ENCODE measurements around the gene NOTCH3. TPM values are rescaled to one million over a fixed set of nuclear protein-coding genes. Genes with fewer than 3 reads are reported as not detected.
A peak's percentile ranks its signal among the peaks of the same experiment; 100 is the strongest.

The NOTCH3 gene
- total RNA-seq, 2 donors from 2014 or later = 289 to 448 TPM

DNA sequence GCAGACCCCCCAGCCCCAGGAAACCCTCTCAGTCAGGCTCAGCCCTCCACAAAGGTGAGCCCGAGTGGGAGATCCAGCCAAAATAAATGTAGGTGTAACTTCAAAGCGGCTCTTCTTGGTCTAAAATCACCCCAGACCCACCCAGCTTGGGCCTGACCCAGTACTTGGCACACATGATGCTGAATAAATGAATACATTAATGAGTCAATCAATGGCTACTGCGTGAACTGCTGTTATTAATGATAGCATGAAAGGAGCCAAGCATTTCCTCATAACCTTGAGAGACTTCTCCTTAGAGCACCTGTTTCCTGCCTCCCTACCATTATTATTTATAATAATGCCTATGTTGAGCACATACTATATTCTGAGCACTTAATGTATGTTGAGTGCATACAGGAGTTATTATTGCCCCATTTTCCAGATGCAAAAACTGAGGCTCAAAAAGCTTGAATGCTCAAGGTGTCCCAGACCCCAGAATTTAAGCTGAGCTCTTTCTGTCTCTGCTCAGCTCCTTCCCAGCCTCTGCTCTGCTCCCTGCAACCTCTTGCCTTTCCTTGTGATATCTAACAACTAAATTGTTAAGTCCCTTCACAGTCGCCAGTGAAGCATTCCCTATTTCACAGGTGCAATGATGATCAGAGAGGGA is 4.3 kb downstream of the NOTCH3 start:
- TF ChIP-seq, protein P1, sequence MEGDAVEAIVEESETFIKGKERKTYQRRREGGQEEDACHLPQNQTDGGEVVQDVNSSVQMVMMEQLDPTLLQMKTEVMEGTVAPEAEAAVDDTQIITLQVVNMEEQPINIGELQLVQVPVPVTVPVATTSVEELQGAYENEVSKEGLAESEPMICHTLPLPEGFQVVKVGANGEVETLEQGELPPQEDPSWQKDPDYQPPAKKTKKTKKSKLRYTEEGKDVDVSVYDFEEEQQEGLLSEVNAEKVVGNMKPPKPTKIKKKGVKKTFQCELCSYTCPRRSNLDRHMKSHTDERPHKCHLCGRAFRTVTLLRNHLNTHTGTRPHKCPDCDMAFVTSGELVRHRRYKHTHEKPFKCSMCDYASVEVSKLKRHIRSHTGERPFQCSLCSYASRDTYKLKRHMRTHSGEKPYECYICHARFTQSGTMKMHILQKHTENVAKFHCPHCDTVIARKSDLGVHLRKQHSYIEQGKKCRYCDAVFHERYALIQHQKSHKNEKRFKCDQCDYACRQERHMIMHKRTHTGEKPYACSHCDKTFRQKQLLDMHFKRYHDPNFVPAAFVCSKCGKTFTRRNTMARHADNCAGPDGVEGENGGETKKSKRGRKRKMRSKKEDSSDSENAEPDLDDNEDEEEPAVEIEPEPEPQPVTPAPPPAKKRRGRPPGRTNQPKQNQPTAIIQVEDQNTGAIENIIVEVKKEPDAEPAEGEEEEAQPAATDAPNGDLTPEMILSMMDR (IDR thresholded peaks at IDR 0.05) = no peak
- ATAC-seq (ENCODE audit: insufficient number of reproducible peaks, low FRiP score, low read depth) (no peak), DNase-seq (ENCODE audit: low spot score) (no peak)
- H3K36me3 ChIP-seq = peaks cover 25% of the 10 kb centered on the region
- H3K9me3 ChIP-seq = no peaks in the 10 kb centered on the region
- H3K4me1 ChIP-seq (ENCODE audit: control insufficient read depth in 1 of 2, low read depth in 2 of 2) = peaks cover 18 to 47% of the 10 kb centered on the region in 2 donors
- H3K27me3 ChIP-seq (replicated peaks; ENCODE audit: insufficient read depth) = no peaks in the 10 kb centered on the region
- H3K27ac ChIP-seq = peak overlapping the region; percentile 84 to 91
- H3K4me3 ChIP-seq = peak overlapping the region; percentile 73

DNA sequence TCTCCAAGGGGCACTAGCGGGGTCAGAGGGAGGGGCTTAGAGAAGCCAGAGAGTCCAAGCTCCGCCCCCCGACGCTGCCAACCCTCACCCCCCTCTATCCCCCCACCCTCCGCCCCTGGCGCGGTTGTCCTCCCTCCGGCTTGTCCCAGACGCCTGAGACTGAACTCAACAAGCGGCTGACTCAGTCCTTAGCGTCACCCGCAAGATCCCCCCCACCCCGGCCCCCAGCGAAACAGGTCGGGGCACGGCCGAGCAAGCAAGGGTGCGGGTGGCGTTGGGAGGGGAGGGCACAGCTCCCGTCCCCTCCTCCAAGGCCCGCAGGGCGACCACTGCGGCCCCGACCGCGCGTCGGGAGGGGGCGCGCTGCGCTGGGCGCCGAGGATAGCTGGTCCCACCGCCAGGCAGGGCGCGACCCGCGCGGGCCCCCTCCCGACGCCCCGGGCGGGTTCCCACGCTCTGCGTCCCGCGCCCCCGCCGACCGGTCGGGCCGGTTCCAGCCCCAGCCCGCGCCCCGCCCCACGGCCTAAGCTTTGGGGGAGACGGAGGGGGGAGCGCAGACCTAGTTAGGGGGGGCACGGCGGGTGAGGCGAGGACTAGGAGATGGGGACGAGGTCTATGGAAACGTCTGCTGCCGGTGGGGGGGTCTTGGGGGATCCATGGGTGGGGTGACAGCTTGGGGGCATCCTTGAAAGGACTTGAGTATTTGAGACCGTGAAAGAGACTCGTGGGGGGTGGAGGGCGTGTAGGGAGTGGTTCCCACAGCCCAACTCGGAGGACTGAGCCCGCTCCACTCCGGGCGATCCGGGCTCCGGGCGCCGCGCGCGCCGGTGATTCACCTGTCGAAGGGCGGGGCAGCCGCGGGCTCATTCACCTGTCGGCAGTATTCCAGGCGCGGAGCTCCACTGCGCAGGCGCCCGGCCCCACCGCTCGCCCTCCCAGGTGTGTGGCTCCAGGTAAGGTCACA is 5.1 kb downstream of the NOTCH3 start:
- no peaks in the 10 kb centered on the region for H3K9me3 ChIP-seq
- peaks cover 18 to 47% of the 10 kb centered on the region in 2 donors for H3K4me1 ChIP-seq (ENCODE audit: control insufficient read depth in 1 of 2, low read depth in 2 of 2)
- peak; percentile 56 for ATAC-seq (ENCODE audit: insufficient number of reproducible peaks, low FRiP score, low read depth)
- H3K36me3 ChIP-seq = peaks cover 32% of the 10 kb centered on the region
- H3K27me3 ChIP-seq (replicated peaks; ENCODE audit: insufficient read depth) = no peaks in the 10 kb centered on the region
- TF ChIP-seq, protein P1 (IDR thresholded peaks at IDR 0.05) = no peak
- peak overlapping the region; percentile 84 to 91 for H3K27ac ChIP-seq
- peak; percentile 59 for DNase-seq (ENCODE audit: low spot score)
- peak overlapping the region; percentile 73 for H3K4me3 ChIP-seq

DNA sequence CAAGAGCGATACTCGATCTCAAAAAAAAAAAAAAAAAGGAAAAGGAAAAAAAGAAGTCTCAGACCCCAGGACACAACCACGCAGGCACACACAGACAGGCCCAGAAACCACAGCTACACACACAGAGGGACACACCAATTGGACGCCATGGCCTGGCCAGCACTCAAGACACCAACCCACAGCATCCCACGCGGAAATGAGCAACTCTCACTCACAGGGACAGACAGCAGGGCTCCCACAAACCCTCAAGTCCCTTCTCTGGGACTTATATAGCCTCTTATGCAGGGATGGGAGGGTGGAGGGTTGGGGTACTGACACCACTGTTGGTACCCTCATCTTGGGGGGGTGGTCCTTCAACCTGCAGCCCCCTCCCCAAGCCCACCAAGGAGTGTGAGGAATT is 5.9 kb downstream of the NOTCH3 start:
- ATAC-seq (ENCODE audit: insufficient number of reproducible peaks, low FRiP score, low read depth) (peak; percentile 48), DNase-seq (ENCODE audit: low spot score) (peak; percentile 66)
- peaks cover 18 to 47% of the 10 kb centered on the region in 2 donors for H3K4me1 ChIP-seq (ENCODE audit: control insufficient read depth in 1 of 2, low read depth in 2 of 2)
- H3K4me3 ChIP-seq = peak overlapping the region; percentile 73
- H3K36me3 ChIP-seq = peaks cover 39% of the 10 kb centered on the region
- TF ChIP-seq, protein P1 (IDR thresholded peaks at IDR 0.05) = no peak
- no peaks in the 10 kb centered on the region for H3K9me3 ChIP-seq
- H3K27me3 ChIP-seq (replicated peaks; ENCODE audit: insufficient read depth) = no peaks in the 10 kb centered on the region
- H3K27ac ChIP-seq = peak overlapping the region; percentile 84 to 91

DNA sequence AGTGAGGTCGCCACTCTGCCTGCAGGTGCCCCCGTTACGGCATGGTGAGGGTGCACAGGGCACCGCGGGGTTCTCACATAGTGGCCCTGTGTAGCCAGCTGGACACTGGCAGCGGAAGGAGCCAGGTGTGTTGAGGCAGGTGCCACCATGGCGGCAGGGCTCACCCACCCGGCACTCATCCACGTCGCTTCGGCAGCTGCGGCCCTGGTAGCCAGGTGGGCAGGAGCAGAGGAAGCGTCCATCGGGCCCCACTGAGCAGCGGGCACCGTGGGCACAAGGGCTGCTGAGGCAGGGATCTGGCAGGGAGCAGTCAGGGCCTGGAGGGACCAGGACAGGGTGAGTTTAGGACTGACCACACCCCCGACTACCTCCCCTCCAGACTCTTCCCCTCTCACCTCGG is 8.8 kb downstream of the NOTCH3 start:
- TF ChIP-seq, protein P1 (IDR thresholded peaks at IDR 0.05) = no peak
- H3K9me3 ChIP-seq = no peaks in the 10 kb centered on the region
- peaks cover 9 to 26% of the 10 kb centered on the region in 2 donors for H3K4me1 ChIP-seq (ENCODE audit: control insufficient read depth in 1 of 2, low read depth in 2 of 2)
- no peak for DNase-seq (ENCODE audit: low spot score)
- no peak overlapping the region for H3K27ac ChIP-seq
- H3K4me3 ChIP-seq = no peak overlapping the region
- H3K27me3 ChIP-seq (replicated peaks; ENCODE audit: insufficient read depth) = no peaks in the 10 kb centered on the region
- peaks cover 66% of the 10 kb centered on the region for H3K36me3 ChIP-seq
- ATAC-seq (ENCODE audit: insufficient number of reproducible peaks, low FRiP score, low read depth) = no peak

DNA sequence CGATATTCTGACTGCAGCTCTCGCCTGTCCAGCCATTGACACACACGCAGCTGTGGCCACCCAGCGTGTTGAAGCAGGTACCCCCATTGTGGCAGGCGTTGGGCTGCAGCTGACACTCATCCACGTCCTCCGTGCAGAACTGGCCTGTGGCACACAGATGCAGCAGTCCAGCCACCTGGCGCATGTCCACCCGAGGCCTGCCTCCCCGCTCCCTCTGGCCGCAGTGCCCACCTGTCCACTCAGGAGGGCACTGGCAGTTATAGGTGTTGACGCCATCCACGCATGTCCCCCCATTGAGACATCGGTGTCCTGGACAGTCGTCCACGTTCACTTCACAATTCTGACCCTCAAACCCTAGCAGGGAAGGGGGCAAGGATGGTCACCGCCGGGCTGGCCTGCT is 9.3 kb downstream of the NOTCH3 start:
- H3K4me1 ChIP-seq (ENCODE audit: control insufficient read depth in 1 of 2, low read depth in 2 of 2) = peaks cover 9 to 21% of the 10 kb centered on the region in 2 donors
- DNase-seq (ENCODE audit: low spot score) (no peak), ATAC-seq (ENCODE audit: insufficient number of reproducible peaks, low FRiP score, low read depth) (no peak)
- no peak overlapping the region for H3K27ac ChIP-seq
- peaks cover 67% of the 10 kb centered on the region for H3K36me3 ChIP-seq
- no peaks in the 10 kb centered on the region for H3K27me3 ChIP-seq (replicated peaks; ENCODE audit: insufficient read depth)
- no peaks in the 10 kb centered on the region for H3K9me3 ChIP-seq
- TF ChIP-seq, protein P1 (IDR thresholded peaks at IDR 0.05) = no peak
- H3K4me3 ChIP-seq = no peak overlapping the region
